GM10847 (cell line): ENCODE data around the gene TESPA1.

Experiments
- POLR2A ChIP-seq: IDR thresholded peaks from 2 replicates; pipeline ENCODE4 v1.6.1; 2011; ENCODE audit not compliant: insufficient read length; ENCODE audit errors: extremely low read depth

The TESPA1 gene

DNA sequence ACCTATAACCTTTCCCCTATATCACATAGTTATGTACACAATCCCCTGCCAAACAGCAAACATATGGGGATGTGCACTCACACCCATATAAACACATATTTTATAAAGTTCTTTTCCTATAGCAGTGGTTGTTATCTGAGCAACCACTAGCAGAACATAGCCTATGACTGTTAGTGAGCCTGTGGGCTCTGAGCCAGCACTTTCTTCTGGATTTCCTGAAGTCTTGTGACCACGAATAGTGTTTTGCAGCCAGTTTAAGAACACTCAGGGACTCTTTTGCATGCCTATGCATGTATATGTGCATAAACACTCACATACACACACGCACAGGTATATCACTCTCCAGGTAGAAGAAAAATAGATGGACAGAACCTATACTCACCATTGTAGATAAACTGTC lies 17.1 kb downstream of the TESPA1 start:
- TF ChIP-seq POLR2A: no peak

GRCh38 chr12:54961190-54961589 lies 23.4 kb downstream of the TESPA1 start:
- TF ChIP-seq POLR2A: no peak

- TF ChIP-seq POLR2A: no peak
These were observed 25.1 kb downstream of the TESPA1 start for GRCh38 chr12:54959291-54960018.

DNA sequence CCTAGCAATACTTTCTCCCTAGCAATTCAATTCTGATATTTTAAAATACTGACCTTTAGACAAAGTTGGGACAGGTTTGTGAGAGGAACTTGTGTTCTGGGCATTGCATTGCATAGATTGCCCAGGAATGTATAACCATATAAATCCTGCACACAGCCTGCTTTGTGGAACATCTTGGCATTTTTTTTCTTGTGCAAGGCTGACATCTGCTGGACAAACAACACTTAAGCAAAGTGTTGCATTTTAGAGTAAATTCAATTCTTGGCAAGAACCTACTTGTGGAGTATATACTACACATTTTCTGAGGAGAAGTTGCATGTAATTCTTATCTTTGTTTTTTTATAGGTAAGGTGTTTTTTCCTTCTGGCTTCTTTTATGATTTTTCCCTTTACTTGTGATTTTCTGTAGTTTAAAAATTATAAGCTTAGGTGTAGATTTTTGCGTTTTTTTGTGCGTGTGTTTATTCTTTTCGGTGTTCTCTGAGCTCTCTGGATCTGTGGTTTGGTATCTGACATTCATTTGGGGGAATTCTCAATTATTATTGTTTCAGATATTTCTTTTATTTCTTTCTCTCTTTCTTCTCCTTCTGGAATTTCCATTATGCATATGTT lies 26.4 kb downstream of the TESPA1 start:
- no peak for TF ChIP-seq POLR2A

- TF ChIP-seq POLR2A: no peak
These were observed 27.5 kb downstream of the TESPA1 start for GRCh38 chr12:54956818-54957641.

DNA sequence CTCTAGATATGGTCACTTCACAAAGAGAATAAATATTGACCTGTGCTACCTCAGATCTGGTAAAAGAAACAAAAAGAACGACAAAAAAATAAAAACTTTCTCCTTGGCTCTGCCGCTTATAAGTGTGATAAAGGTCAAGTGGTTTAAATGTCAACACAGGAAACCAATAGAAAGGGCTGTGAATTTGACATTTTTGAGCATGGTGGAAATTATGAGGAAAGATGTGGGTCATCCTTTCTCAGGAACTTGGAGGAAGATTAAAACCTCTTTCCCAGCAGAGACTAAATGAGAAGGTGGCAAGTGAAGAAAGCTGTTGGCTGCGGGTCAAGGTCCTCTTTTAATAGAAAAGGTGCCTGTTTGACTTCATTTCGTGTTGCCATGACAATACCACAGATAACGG lies 28.2 kb downstream of the TESPA1 start:
- TF ChIP-seq POLR2A: no peak

GRCh38 chr12:54954801-54955200 lies 29.8 kb downstream of the TESPA1 start:
- TF ChIP-seq POLR2A: no peak

GRCh38 chr12:54954228-54954627 lies 30.3 kb downstream of the TESPA1 start:
- no peak for TF ChIP-seq POLR2A

- TF ChIP-seq POLR2A: no peak
These were observed 34.4 kb downstream of the TESPA1 start for GRCh38 chr12:54950071-54950727.

DNA sequence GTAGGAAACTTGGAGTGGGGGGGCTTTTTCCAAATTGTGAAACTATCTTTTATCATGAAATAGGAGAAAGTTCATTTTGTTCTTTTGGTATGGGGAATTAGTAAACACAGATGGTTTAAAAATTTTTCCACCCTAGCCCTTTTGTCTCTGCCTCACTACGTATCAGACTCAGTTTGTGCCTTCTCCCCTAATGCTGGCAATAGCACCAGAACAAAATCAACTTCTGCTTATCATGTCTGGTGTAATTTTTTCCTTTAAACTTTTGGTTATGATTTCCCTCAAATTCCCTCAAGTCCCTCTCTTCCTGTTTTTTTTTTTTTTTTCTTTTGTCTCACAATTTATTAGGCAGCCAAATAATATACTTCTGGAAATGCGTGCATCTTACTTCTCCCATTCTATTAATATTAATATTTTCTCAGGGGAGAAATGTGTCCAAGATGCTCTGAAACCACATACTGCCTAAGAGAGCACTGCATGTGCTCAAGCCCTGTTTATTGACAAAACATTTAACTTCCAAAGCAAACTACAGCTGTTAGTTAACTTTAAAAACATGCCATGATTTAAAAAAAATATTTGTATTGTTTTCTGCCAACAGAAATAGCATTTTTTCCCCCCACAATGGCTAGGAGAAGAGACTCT lies 35.4 kb downstream of the TESPA1 start:
- no peak for TF ChIP-seq POLR2A

- no peak for TF ChIP-seq POLR2A
These were observed 36.4 kb downstream of the TESPA1 start for GRCh38 chr12:54948171-54948570.

- no peak for TF ChIP-seq POLR2A
These were observed 39.5 kb downstream of the TESPA1 start for GRCh38 chr12:54945082-54945481.

DNA sequence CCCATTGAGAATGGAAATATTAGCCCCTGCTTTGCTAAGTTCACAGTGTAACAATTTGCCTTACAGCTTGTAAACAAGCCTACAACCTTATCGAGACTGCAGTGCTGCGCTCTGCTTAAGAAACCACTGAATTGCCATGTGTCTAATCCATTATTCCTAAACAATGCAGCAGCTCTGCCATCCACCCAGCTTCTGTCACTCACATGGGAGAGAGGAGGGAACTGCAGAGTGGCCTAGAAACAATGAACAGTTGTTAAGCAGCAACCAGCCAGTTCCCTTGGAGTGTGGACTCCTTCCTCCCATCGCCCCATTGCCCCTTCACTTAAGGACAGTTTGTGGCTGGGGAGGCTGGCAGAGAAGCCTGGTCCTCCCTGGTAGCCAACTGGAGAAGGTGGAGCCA lies 42.9 kb downstream of the TESPA1 start:
- no peak for TF ChIP-seq POLR2A

GRCh38 chr12:54940727-54941315 lies 43.7 kb downstream of the TESPA1 start:
- no peak for TF ChIP-seq POLR2A

DNA sequence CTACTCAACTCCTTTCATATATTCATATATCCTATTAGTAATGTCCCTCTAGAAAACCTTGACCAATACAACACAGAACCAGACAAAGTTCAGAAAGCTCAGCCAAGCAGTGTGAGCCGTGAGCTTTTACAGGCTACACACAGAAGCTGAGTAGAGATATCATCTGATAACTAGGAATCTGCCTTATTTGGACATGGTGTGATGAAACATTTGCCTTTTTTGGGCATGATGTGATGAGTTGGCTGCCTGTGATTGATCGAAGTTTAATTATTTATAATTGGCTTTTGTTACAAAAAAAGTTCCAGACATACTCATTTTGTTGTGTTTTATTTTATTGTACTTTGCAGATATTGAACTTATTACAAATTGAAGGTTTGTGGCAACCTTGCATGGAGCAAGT lies 46.6 kb downstream of the TESPA1 start:
- no peak for TF ChIP-seq POLR2A
